ENCODE data around the gene NKX1-1.
"Not testable (repeated sequence)": the region's sequence is repeated elsewhere in the genome, so short reads cannot be mapped to it uniquely, and the experiment has no call there.

The NKX1-1 gene

GRCh38 chr4:1383728-1384591, 22.3 kb downstream of the NKX1-1 start:
- no peak for DNase-seq

GRCh38 chr4:1382776-1383727, 23.2 kb downstream of the NKX1-1 start:
- no peak for DNase-seq

GRCh38 chr4:1381944-1382541, 24.2 kb downstream of the NKX1-1 start:
- DNase-seq: no peak

GRCh38 chr4:1381181-1381621, 25.0 kb downstream of the NKX1-1 start:
- DNase-seq: no peak

GRCh38 chr4:1380368-1381151, 25.7 kb downstream of the NKX1-1 start:
- no peak for DNase-seq

GRCh38 chr4:1379801-1380331, 26.4 kb downstream of the NKX1-1 start:
- DNase-seq: no peak

GRCh38 chr4:1379351-1379781, 26.9 kb downstream of the NKX1-1 start:
- DNase-seq: no peak

- DNase-seq: no peak
These were observed 27.5 kb downstream of the NKX1-1 start for GRCh38 chr4:1378559-1379231.

- no peak for DNase-seq
These were observed 28.5 kb downstream of the NKX1-1 start for GRCh38 chr4:1377606-1378261.

GRCh38 chr4:1376841-1377605, 29.2 kb downstream of the NKX1-1 start:
- DNase-seq: no peak

GRCh38 chr4:1376391-1376840, 29.8 kb downstream of the NKX1-1 start:
- no peak for DNase-seq

GRCh38 chr4:1375761-1376322, 30.4 kb downstream of the NKX1-1 start:
- DNase-seq: no peak

GRCh38 chr4:1375051-1375721, 31.1 kb downstream of the NKX1-1 start:
- no peak for DNase-seq

- DNase-seq: no peak
These were observed 31.6 kb downstream of the NKX1-1 start for GRCh38 chr4:1374706-1375045.

- DNase-seq: no peak
These were observed 32.1 kb downstream of the NKX1-1 start for GRCh38 chr4:1373892-1374705.

GRCh38 chr4:1372576-1372975, 33.7 kb downstream of the NKX1-1 start:
- DNase-seq: not testable (repeated sequence)

GRCh38 chr4:1371176-1372165, 34.8 kb downstream of the NKX1-1 start:
- DNase-seq: no peak

Data from activated naive CD4-positive, alpha-beta T cell (primary cell).